Sigmoid colon (tissue), 4 donors: Measurements from ENCODE around the gene ARMCX6.
"Not testable (repeated sequence)": the region's sequence is repeated elsewhere in the genome, so short reads cannot be mapped to it uniquely, and the experiment has no call there.

ENCODE experiments used
- EP300 ChIP-seq, 4 donors: sonication (generic); formaldehyde crosslinking; IDR thresholded peaks; one replicate each; pipeline ENCODE4 v1.6.1; 2017; ENCODE audit warnings: antibody characterized with exemption in 4 of 4
- POLR2A ChIP-seq, 2 donors: fragments of 450-650 bp; IDR thresholded peaks; one replicate each; pipeline ENCODE4 v1.6.1; 2016; ENCODE audit warnings: antibody characterized with exemption in 2 of 2, mild to moderate bottlenecking in 2 of 2, moderate library complexity in 2 of 2
- POLR2AphosphoS5 ChIP-seq, 4 donors: sonication (generic); formaldehyde crosslinking; IDR thresholded peaks; one replicate each; pipeline ENCODE4 v1.6.1; 2017; ENCODE audit warnings: antibody characterized with exemption in 4 of 4
- TF ChIP-seq, protein P1 (sequence below), 4 experiments: fragments of 450-650 bp in 3 of 4; fragments of 200-600 bp in 1 of 4; IDR thresholded peaks; one replicate each; pipeline ENCODE4 v1.5.1; 2016 to 2019; ENCODE audit warnings: antibody characterized with exemption in 4 of 4, mild to moderate bottlenecking in 3 of 4, moderate library complexity in 2 of 4

DNA sequence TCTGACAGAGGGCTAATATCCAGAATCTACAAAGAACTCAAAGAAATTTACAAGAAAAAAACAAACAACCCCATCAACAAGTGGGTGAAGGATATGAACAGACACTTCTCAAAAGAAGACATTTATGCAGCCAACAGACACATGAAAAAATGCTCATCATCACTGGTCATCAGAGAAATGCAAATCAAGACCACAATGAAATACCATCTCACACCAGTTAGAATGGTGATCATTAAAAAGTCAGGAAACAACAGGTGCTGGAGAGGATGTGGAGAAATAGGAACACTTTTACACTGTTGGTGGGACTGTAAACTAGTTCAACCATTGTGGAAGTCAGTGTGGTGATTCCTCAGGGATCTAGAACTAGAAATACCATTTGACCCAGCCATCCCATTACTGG lies 29.9 kb upstream of the ARMCX6 start:
- not testable (repeated sequence) for TF ChIP-seq POLR2A, EP300, POLR2AphosphoS5 (IDR thresholded peaks at IDR 0.05)
- TF ChIP-seq, protein P1, sequence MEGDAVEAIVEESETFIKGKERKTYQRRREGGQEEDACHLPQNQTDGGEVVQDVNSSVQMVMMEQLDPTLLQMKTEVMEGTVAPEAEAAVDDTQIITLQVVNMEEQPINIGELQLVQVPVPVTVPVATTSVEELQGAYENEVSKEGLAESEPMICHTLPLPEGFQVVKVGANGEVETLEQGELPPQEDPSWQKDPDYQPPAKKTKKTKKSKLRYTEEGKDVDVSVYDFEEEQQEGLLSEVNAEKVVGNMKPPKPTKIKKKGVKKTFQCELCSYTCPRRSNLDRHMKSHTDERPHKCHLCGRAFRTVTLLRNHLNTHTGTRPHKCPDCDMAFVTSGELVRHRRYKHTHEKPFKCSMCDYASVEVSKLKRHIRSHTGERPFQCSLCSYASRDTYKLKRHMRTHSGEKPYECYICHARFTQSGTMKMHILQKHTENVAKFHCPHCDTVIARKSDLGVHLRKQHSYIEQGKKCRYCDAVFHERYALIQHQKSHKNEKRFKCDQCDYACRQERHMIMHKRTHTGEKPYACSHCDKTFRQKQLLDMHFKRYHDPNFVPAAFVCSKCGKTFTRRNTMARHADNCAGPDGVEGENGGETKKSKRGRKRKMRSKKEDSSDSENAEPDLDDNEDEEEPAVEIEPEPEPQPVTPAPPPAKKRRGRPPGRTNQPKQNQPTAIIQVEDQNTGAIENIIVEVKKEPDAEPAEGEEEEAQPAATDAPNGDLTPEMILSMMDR (IDR thresholded peaks at IDR 0.05) = not testable (repeated sequence)
